Omental fat pad (tissue), 4 donors: ENCODE data around the gene DOCK2. TPM values are rescaled to one million over a fixed set of nuclear protein-coding genes. Genes with fewer than 3 reads are reported as not detected.

Source experiments
- ATAC-seq: fragments of 150-250 bp; one replicate; pipeline ENCODE4 v1.9.1; 2016; ENCODE audit warnings: mild to moderate bottlenecking, moderate library complexity; ENCODE audit not compliant: low FRiP score
- DNase-seq: peaks from one replicate; pipeline ENCODE4 v3.0.0-alpha.2; 2019; ENCODE audit warnings: low spot score
- CTCF ChIP-seq, 3 donors: fragments of 450-650 bp; IDR thresholded peaks; one replicate each; pipeline ENCODE4 v1.5.1; 2016 to 2017; ENCODE audit warnings: antibody characterized with exemption in 3 of 3, mild to moderate bottlenecking in 3 of 3, moderate library complexity in 2 of 3
- small RNA-seq: library from RNA; depleted of rRNA; stranded (forward); fragments of <200 nt; gene quantifications from one replicate; pipeline ENCODE3, GENCODE V24; 2016
- total RNA-seq, 4 donors: library from RNA; depleted of rRNA; stranded (reverse); fragments of >200 nt; gene quantifications; one replicate each; pipeline ENCODE4 v1.1.0, GENCODE V29; 2016

Gene DOCK2
- total RNA-seq, 4 donors from 2014 or later, result 28.4 to 55.6 (median 41.3) TPM

- no peak for DNase-seq
- TF ChIP-seq CTCF (IDR thresholded peaks at IDR 0.05), result no peak
- no peak for ATAC-seq
Measured at GRCh38 chr5:170126626-170127025, 489.6 kb downstream of the DOCK2 start.

GRCh38 chr5:170131235-170131634 is 494.2 kb downstream of the DOCK2 start:
- TF ChIP-seq CTCF (IDR thresholded peaks at IDR 0.05), result no peak
- no peak for DNase-seq

GRCh38 chr5:170132269-170132975 is 495.3 kb downstream of the DOCK2 start:
- no peak for TF ChIP-seq CTCF (IDR thresholded peaks at IDR 0.05)
- ATAC-seq (no peak), DNase-seq (no peak)

More at GRCh38 chr5:170131235-170131634, 494.2 kb downstream of the DOCK2 start:
- no peak for ATAC-seq

Small RNAs within 50 kb of the gene (small RNA-seq; reads per million reads assigned to genes)
- not detected for gene MIR378E

Other genes with a start within 250 kb of the DOCK2 start
- gene SPDL1, start 53.5 kb upstream of the DOCK2 start, total RNA-seq, result 10 to 100 TPM in 1 of 4 donors, 1 to 10 TPM in 3; 5.8 to 16.1 (median 6.3) TPM